Stimulated activated CD8-positive, alpha-beta memory T cell treated with anti-CD3 and anti-CD28 coated beads, Interleukin-12 subunit alpha, Interleukin-12 subunit beta, amount 100 ng/mL, for 24 hours (primary cell): Measurements from ENCODE around the gene FMC1.
"Not testable (repeated sequence)": the region's sequence is repeated elsewhere in the genome, so short reads cannot be mapped to it uniquely, and the experiment has no call there.

Experiments used
- DNase-seq: peaks from one replicate; pipeline ENCODE4 v3.0.0-alpha.2; 2020; ENCODE audit errors: extremely low read depth

FMC1 gene

DNA sequence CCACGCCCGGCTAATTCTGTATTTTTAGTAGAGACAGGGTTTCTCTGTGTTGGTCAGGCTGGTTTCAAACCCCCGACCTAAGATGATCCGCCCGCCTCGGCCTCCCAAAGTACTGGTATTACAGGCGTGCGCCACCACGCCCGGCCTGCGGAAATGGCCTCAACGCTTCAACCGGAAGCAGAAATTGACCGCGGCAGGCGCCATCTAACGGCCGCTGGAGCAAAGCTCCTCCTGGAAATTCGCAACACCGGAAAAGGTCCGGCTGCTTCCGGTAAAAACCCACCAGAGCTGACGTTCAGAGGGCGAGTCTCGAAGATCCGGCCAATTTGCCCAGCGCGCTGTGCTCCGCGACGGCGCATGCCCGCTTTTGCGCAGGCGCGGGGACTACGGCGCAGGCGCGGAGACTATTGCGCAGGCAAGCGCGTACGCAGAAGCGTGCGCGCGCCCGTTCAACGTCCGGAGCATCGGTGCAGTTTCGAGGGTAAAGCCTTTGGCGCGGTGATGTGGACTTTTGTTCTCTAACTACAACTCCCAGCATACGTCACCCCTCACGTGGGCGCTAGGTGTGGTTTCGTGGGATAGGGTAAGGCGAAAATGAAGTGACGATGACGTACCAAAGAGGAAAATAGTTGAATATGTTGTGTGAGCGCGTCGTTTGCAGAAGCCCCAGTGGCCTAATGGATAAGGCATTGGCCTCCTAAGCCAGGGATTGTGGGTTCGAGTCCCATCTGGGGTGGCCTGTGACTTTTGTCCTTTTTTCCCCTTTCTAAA is 915 bp upstream of the FMC1 start:
- peak; percentile 92 for DNase-seq

DNA sequence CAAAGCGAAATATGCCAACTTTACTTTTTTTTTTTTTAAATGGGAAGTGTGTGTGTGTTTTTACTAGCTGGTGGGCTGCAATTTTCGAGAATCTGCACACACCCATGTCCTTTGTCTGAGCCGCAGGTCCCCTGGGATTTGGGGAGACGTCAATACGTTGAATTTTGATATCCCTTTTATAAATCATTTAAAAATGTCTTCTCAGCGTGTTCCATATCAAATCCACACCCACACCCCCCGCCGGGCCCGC is 404 bp upstream of the FMC1 start:
- DNase-seq, result no peak

DNA sequence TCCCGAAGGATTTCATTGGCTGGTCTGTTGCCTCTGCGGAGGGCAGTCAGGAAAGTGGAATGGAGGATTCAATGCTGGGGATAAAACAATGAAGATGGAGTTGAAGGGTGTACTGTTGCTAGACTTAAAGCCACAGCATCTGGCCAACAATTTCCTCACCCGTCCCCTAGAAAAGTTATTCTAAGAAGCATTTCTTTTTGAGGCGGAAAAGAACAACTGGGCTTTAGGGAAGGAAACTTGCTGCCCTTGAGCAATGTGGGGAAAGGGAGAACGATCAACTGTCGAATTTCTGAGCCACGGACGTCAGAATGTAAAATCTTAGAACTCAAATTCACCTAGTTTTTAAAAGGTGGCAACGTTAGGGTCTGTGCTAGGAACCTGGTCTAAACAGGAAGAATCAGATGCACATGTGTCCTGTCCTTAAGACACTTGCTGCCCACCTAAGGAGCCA is 664 bp downstream of the FMC1 start:
- no peak for DNase-seq

DNA sequence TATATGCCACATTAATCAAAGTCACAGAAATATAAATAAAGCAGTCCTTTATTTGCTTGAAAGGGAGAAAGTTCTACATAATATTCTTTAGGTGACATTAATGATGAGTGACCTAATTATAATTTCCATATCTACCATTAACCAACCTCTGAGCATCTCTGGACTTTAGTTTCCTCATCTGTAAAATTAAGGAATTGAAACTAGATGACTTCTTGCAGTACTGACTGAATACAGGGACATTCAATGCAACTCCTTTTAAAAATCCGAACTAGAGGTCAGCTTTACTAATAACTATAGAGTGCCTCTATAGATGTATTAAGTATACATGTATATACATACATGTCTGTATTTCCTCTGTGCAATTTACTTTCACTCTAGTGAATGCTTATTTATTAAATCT is 3.9 kb downstream of the FMC1 start:
- DNase-seq, result no peak

DNA sequence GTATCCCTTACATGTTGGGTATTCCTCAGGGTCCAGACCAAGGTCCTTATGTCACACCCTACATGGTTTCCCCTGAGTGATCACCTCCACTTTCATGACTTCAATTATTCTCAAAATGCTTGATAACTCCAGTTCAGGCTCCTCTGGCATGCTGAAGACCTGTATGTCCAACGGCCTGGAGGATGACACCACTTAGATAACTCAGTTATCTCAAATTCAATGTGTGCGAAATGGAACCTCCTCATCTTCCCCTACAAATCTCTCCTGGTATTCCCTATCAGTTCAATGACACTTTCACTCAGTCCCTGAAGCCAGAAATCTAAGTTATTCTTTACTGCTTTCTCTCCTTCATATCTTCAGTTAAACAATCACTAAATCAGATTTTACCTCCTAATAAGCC is 9.9 kb downstream of the FMC1 start:
- no peak for DNase-seq

DNA sequence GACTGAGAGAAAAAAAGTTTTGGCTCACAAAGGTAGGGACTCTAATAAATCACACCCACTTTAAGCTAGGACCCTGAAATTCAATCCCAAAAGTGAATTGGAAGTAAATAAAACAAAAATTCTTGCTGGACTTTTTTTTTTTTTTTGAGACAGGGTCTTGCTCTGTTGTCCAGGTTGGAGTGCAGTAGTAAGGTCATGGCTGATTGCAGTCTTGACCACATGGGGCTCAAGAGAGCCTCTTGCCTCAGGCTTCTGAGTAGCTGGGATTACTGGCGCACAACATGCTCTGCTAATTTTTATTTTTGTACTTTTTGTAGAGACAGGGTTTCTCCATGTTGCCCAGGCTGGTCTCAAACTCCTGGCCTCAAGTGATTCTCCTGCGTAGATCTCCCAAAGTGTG is 13.6 kb downstream of the FMC1 start:
- DNase-seq, result no peak

DNA sequence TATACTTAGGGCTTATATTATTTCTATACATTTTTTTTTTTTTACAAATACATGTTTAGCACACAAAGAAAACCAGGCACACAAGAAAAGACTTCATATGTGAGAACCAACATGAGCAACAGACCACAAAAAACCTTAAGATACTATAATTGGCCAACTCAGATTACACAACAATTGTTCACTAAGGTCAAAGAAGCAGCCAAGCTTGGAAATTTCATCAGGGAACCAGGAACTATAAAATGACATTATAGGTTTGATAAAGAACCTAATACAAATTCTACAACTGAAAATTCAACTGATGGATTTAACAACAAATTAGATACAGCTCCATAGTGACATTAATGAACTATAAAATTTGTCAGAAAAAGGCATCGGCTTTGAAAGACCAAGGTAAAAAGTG is 14.2 kb downstream of the FMC1 start:
- DNase-seq, result no peak

DNA sequence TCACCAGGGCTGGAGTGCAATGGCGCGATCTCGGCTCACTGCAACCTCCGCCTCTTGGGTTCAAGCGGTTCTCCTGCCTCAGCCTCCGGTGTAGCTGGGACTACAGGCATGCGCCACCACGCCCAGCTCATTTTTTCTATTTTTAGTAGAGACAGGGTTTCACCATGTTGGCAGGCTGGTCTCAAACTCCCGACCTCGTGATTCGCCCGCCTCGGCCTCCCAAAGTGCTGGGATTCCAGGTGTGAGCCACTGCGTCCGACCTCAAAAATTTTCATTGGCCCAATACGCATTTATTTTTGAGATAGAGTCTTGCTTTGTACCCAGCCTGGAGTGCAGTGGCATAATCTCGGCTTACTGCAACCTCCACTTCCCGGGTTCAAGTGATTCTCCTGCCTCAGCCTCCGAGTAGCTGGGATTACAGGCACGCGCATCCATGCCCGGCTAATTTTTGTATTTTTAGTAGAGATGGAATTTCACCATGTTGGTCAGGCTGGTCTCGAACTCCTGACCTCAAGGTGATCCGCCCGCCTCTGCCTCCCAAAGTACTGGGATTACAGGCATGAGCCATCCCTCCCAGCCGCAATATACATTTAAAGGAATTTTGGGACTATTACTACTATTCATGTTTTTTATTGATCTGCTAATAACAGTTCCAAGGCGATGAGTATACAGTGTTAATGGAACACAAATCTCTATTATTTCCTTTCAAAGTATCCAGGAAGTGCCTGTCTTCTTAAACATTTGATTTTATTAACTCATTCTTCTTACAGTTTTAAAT is 16.8 kb downstream of the FMC1 start:
- DNase-seq, result not testable (repeated sequence)

DNA sequence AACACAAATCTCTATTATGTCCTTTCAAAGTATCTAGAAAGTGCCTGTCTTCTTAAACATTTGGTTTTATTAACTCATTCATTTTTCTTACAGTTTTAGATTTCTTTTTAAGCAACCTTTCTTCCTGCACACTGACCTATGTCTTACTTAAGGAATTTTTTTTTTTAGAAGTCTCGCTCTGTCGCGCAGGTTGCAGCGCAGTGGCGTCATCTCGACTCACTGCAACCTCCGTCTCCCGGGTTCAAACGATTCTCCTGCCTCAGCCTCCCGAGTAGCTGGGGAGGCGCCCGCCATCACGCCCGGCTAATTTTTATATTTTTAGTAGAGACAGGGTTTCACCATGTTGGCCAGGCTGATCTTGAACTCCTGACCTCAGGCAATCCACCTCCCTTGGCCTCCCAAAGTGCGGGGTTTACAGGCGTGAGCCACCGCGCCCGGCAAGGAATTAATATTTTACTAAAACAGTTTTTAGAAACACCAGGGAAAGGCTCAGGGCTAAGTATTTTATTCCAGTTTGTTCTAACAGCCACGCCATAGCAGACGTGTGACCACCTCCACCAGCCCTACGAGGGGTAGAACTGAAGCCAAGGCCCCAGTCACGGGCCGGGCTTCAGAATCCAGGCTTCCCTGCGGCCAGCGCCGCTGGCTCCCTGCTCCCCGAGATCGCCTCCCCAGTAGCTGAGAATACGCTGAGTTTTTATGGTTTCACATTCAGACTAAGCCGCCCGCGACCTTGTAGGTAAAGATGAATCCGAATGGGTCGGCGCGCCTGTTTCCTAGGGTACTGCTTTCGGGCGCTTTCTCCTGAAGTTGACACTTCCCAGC is 17.6 kb downstream of the FMC1 start:
- DNase-seq, result no peak

DNA sequence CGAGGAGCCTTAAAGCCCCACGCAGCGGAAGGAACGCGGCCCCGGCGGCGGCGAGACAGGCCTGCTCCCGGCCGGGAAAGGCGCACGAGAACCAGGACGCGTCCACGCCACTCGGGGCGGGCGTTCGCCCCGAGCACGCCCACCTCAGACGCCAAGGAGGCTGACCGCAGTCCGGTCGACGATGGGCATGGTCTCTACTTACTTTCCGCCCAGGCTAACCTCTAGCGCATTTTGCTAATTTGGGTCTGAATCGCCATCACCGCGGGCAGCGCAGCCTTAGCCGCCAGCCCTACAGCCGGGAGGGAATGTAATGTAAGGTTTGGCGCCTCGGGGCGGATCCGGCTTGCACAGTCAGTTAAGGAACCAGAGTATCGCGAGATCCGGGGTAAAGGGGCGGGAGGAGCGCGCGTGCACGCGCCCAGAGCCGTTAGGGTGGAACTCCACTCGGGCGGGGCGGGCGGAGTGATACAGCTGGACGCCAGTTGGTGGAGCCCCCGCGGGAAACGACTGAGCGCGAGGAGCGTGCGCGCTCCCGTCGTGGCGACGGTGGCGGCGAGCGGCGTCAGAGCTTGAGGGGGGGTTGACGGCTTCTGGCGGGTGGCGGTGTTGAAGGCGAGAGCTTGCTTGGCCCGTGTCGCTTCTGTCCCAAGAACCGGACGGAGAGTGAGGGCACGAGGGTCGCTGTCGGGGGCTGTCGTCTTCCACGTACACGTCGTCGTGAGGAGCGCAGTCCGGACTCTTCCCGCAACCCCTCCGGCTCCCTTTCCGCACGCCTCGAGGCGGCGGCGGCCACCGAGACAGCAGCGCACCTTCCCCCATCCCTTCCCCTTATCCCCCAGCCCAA is 18.5 kb downstream of the FMC1 start, which contains the start of gene LUC7L2:
TSS of gene LUC7L2 (plus strand) at position 529 of the 844 bp plus-strand sequence. CDS start 368 bp downstream, outside the sequence.
- DNase-seq, result peak; percentile 99

DNA sequence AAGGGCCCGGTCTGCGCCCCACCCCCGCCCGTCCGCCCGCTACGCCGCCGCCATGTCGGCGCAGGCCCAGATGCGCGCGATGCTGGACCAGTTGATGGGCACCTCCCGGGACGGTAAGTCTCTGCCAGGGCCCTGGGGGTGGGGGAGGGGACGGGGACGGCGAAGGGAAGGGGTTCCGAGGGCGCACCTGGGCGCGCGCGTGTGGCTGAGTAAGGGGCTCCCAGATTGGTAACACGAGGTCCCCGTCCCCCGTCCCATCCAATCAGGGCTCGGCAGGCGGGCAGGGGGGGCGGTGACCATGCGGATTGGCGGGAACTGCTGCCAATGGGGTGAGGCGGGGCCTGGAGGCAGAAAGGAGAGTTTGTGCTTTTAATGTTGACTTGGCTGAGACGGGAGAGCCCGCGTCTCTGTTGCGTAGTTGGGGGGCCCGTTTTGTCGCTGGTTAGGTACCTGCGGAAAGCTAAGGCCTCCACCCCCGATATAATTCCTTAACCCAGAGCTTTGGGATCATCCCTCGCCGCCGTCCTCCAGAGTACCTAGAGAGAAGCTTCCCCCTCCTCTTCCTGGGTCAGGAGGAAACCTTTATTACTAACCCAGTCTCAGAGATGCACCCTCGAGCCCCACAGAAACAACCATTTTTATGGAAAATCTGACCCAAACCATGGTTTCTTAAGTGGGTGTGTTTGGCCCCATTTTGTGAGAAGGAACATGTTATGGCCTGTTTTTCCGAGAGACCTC is 19.2 kb downstream of the FMC1 start:
- DNase-seq, result peak; percentile 98

DNA sequence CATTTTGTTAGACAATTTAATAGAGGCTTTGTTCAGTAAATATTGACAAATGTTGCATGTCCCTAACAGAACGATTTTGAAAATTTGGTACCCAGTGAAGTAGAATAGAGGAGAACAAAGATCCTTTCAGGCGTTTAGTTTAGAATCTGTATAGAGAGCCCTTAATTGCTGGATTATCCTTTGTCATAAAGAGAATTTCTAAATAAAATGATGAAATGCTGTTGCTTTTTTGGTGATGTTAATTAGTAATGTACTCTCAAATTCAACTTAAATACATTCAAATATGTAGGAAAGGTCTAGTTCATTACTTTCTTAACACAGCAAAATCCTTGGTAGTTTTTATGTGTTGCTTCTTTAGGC is 19.8 kb downstream of the FMC1 start:
- no peak for DNase-seq

DNA sequence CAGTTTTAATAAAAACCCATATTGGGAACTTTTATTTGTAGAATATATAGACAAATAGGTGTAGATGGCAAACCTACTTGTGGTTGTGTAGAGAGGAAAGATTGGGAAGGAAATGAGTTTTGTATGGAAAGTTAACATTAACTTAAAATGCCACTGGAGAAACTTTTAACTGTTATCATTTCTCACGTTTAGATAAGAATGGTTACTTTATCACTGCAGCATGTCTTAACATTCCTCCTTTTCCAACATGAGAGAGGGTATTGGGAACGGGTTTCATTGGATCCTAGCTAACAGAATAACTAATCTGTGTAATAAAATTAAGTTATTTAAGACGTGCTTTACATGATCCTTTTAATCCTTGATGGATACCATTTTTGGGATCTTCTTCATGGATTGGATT is 20.4 kb downstream of the FMC1 start:
- DNase-seq, result no peak

DNA sequence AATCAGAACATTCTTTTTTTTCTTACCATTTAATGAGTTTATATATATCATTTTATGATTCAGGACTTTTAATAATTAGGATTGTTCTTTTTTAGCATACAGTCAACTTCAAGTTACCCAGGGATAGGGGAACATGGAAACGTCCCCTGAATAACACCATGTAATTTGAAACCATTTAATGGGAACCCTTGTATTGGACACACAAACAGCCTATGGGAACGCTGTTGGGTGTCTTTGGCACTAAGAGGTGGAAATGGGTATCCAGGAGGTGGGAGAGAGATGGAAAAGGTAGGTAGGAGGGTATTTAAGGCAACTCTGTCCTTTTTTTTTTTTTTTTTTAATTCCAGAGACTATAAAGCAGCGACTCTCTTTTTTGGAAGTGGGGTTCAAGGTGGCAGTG is 21.2 kb downstream of the FMC1 start:
- no peak for DNase-seq

DNA sequence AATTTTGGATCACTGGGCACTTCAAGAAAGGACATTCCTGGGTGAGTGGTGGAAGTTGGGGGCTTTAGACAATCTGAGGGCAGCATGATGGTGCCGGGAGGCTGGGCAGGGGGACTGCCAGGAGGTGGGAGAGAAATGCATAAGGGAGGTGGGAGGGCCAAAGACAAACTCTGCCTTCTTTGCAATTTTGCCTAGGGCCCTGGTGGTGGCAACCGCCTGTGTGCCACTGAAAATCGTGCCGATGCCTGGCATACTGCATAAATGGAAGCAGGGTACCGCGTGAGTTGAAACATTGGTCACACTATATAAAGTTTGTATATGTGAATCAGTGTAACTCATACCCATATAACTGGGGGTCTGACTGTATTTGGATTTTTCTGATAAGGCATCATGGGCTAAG is 21.8 kb downstream of the FMC1 start:
- no peak for DNase-seq

DNA sequence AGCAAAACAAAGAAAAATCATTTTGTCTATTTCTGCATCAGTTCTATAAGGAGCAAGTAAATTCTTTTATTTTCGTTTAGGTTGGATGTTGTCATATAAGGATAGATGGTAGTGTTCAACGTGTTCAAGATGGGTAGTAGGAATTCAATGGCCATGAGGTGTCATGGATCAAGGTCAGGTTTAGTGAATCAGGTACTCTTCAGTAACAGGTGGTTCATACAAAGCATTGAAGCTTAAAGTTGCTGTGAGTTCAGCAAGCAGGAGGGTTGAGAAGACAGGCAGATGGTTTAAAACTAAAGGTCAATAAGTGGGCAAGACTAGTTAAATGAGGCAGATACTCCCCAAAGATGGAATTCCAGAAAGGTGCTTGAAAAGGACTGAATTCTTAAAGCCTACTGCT is 24.2 kb downstream of the FMC1 start:
- DNase-seq, result no peak

DNA sequence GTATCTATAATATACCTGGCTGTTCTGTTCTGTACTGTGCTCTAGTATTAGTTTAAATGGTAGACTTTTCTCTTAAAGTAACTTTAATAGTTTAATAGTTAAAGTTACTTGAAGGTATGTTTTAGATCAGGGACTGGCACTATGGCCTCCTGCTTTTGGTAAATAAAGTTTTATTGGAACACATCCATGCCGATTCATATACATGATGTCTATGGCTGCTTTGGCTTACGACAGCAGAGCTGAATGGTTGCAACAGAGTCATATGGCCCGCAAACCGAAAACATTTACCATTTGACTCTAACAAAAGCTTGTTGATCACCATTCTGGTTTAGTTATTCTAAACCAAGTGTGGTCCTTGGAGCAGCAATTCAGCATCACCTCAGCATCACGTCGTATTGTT is 25.3 kb downstream of the FMC1 start:
- DNase-seq, result no peak

DNA sequence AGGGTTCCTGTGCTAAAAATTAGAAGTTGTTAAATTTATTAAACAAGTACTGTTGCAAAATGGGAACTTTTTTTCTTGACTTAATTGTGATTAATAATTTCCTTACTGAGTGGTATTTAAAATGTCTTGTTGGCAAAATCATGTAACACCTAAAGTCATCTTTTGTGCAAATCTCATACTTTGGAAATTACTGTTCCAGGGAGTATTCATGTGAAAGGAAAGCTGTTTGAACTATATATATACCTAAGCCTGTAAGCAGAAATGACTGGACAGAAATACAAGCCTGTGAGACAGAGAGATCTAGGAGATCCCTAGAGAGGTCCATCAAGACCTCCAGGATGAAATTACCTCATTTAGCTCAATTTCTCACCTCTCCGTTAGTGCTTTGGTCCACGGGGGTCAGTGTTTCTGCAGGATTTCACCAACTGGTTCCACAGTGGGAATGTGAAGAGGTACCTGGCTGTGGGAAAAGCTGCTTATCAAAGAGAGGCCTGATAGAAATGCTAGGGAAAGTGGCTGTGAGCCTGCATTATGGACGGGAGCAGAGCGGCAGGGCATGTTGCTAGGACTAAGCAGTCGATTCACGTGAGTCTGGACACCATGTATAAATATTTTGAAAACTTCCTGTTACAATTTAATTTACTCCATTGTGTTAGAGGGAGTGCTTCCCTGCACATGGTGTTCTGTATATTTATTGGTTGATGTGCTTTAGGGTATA is 26.5 kb downstream of the FMC1 start:
- DNase-seq, result no peak

DNA sequence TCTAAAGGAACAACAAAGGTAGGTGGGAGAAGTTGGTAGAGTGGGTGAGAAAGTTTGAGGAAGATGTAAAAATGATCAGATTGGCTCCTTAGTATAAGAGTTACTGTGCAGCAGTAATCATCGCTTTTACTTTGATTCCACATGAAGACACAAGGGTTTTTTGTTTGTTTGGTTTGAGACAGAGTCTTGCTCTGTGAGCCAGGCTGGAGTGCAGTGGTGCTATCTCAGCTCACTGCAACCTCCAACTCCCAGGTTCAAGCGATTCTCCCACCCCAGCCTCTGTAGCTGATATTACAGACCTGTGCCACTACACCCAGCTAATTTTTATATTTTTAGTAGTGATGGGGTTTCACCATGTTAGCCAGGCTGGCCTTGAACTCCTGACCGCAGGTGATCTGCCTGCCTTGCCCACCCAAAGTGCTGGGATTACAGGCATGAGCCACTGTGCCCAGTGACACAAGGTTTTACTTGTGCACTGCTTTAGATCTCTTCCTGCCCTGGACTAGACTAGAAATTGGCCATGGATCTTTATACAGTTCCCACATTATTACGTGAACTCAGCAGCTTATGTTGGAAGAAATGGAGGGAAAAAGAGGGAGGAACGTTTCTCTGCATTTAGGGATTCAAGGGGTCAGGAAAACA is 29.3 kb downstream of the FMC1 start:
- no peak for DNase-seq

DNA sequence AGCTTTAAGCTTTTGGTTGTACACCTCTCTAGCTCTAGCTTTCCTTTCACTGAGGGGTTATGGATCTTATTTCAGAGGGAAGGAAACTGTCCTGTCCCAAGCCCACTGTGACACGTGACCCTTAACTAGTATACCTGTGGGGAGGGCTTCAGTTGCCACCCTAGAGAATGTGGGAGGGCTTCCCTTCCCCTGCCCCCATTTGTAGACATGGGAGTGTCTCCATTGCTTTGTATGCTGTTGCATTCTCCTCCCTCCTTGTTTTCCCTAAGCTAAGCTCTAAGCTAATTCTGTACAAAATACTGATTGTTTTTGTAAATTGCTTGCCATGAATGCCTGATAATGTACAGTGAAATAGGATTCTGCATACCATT is 29.8 kb downstream of the FMC1 start:
- no peak for DNase-seq
